ENCODE measurements around the gene MPL.

DNA sequence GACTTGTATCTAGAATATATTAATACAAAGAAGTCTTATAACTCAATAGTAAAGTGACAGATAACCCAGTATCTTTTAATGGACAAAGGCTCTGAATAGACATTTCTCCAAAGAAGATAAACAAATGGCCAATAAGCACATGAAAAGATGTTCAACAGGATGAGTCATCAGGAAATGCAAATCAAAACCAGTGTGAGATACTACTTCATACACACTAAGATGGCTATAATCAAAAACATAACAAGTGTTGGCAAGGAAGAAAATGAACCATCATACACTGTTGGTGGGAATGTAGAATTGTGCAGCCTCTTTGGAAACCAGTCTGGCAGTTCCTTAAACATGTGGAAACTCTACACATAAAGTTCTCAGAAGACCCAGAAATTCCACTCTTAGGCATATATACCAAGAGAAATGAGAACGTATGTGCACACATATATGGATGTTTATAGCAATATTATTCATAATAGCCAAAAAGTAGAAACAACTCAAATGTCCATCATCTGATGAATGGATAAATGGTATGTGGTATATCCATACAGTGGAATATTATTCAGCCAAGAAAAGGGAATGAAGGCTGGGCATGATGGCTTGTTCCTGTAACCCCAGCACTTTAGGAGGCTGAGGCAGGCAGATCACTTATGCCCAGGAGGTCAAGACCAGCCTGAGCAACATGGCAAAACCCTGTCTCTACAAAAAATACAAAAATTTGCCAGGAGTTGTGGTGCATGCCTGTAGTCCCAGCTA, 9.9 kb upstream of the MPL start:
- TF ChIP-seq, protein P1, sequence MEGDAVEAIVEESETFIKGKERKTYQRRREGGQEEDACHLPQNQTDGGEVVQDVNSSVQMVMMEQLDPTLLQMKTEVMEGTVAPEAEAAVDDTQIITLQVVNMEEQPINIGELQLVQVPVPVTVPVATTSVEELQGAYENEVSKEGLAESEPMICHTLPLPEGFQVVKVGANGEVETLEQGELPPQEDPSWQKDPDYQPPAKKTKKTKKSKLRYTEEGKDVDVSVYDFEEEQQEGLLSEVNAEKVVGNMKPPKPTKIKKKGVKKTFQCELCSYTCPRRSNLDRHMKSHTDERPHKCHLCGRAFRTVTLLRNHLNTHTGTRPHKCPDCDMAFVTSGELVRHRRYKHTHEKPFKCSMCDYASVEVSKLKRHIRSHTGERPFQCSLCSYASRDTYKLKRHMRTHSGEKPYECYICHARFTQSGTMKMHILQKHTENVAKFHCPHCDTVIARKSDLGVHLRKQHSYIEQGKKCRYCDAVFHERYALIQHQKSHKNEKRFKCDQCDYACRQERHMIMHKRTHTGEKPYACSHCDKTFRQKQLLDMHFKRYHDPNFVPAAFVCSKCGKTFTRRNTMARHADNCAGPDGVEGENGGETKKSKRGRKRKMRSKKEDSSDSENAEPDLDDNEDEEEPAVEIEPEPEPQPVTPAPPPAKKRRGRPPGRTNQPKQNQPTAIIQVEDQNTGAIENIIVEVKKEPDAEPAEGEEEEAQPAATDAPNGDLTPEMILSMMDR (IDR thresholded peaks at IDR 0.05 in 2 of 3, conservative IDR thresholded peaks at IDR 0.05 in 1 of 3; ENCODE audit: control insufficient read depth in 2 of 3, extremely low read depth in 1 of 3, insufficient read depth in 1 of 3, low read depth in 3 of 3, low read length in 3 of 3) = no peak
- TF ChIP-seq HCFC1 (IDR thresholded peaks at IDR 0.05; ENCODE audit: low read length) (no peak), SIN3A (IDR thresholded peaks at IDR 0.05; ENCODE audit: low read depth, low read length) (no peak), NBN (IDR thresholded peaks at IDR 0.05) (no peak), GABPA (IDR thresholded peaks at IDR 0.05; ENCODE audit: low read depth) (no peak), CHD4 (IDR thresholded peaks at IDR 0.05) (no peak)
- TF ChIP-seq, protein P2, sequence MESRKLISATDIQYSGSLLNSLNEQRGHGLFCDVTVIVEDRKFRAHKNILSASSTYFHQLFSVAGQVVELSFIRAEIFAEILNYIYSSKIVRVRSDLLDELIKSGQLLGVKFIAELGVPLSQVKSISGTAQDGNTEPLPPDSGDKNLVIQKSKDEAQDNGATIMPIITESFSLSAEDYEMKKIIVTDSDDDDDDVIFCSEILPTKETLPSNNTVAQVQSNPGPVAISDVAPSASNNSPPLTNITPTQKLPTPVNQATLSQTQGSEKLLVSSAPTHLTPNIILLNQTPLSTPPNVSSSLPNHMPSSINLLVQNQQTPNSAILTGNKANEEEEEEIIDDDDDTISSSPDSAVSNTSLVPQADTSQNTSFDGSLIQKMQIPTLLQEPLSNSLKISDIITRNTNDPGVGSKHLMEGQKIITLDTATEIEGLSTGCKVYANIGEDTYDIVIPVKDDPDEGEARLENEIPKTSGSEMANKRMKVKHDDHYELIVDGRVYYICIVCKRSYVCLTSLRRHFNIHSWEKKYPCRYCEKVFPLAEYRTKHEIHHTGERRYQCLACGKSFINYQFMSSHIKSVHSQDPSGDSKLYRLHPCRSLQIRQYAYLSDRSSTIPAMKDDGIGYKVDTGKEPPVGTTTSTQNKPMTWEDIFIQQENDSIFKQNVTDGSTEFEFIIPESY (IDR thresholded peaks at IDR 0.05) = no peak
- TF ChIP-seq, protein P3, sequence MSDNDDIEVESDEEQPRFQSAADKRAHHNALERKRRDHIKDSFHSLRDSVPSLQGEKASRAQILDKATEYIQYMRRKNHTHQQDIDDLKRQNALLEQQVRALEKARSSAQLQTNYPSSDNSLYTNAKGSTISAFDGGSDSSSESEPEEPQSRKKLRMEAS (IDR thresholded peaks at IDR 0.05; ENCODE audit: low read depth, low read length) = no peak
- TF ChIP-seq, protein P4, sequence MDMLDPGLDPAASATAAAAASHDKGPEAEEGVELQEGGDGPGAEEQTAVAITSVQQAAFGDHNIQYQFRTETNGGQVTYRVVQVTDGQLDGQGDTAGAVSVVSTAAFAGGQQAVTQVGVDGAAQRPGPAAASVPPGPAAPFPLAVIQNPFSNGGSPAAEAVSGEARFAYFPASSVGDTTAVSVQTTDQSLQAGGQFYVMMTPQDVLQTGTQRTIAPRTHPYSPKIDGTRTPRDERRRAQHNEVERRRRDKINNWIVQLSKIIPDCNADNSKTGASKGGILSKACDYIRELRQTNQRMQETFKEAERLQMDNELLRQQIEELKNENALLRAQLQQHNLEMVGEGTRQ (IDR thresholded peaks at IDR 0.05; ENCODE audit: borderline replicate concordance, low read depth, low read length) = no peak

Measured in GM12878 (cell line).